Measurements from ENCODE around the gene VWA8.

Gene VWA8

GRCh38 chr13:41780715-41781706 lies 179.9 kb downstream of the VWA8 start:
- no peaks in the 10 kb centered on the region for H3K27me3 ChIP-seq (ENCODE audit: control insufficient read depth, low read length)
- no peaks in the 10 kb centered on the region for H3K9me3 ChIP-seq (ENCODE audit: control insufficient read depth, insufficient read depth, low read length)
- no peaks in the 10 kb centered on the region for H4K20me1 ChIP-seq (ENCODE audit: control insufficient read depth, insufficient read depth, low read depth, low read length)
- no peak for TF ChIP-seq EZH2phosphoT487 (IDR thresholded peaks at IDR 0.05; ENCODE audit: borderline replicate concordance, low read length)
- TF ChIP-seq CTCF (IDR thresholded peaks at IDR 0.05; ENCODE audit: low read depth, low read length, poor library complexity, severe bottlenecking), result no peak
- no peak overlapping the region for H3K4me3 ChIP-seq (ENCODE audit: low read length)
- no peaks in the 10 kb centered on the region for H3F3A ChIP-seq (ENCODE audit: control insufficient read depth, insufficient read depth)
- no peak overlapping the region for H3K4me2 ChIP-seq (ENCODE audit: low read length)
- no peak overlapping the region for H3K27ac ChIP-seq (ENCODE audit: low read depth, low read length)
- no peaks in the 10 kb centered on the region for H3K9me2 ChIP-seq (replicated peaks; ENCODE audit: control insufficient read depth, low read length)
- H3K36me3 ChIP-seq (ENCODE audit: control insufficient read depth, low read length), result no peaks in the 10 kb centered on the region
- no peaks in the 10 kb centered on the region for H3K4me1 ChIP-seq (ENCODE audit: control insufficient read depth, low read length)
- H3K79me2 ChIP-seq (ENCODE audit: control insufficient read depth, low read length), result no peaks in the 10 kb centered on the region

GRCh38 chr13:41775251-41775650 lies 185.7 kb downstream of the VWA8 start:
- no peak overlapping the region for H3K4me2 ChIP-seq (ENCODE audit: low read length)
- peaks cover 3% of the 10 kb centered on the region; the same call in 1 of the 2 replicates for H3K36me3 ChIP-seq (ENCODE audit: control insufficient read depth, low read length)
- no peak overlapping the region for H3K27ac ChIP-seq (ENCODE audit: low read depth, low read length)
- no peaks in the 10 kb centered on the region for H3K79me2 ChIP-seq (ENCODE audit: control insufficient read depth, low read length)
- H4K20me1 ChIP-seq (ENCODE audit: control insufficient read depth, insufficient read depth, low read depth, low read length), result no peaks in the 10 kb centered on the region
- no peak overlapping the region for H3K4me3 ChIP-seq (ENCODE audit: low read length)
- H3K9me2 ChIP-seq (replicated peaks; ENCODE audit: control insufficient read depth, low read length), result no peaks in the 10 kb centered on the region
- no peak for TF ChIP-seq EZH2phosphoT487 (IDR thresholded peaks at IDR 0.05; ENCODE audit: borderline replicate concordance, low read length)
- TF ChIP-seq CTCF (IDR thresholded peaks at IDR 0.05; ENCODE audit: low read depth, low read length, poor library complexity, severe bottlenecking), result no peak
- no peaks in the 10 kb centered on the region for H3K4me1 ChIP-seq (ENCODE audit: control insufficient read depth, low read length)
- H3K27me3 ChIP-seq (ENCODE audit: control insufficient read depth, low read length), result no peaks in the 10 kb centered on the region
- no peaks in the 10 kb centered on the region for H3F3A ChIP-seq (ENCODE audit: control insufficient read depth, insufficient read depth)
- H3K9me3 ChIP-seq (ENCODE audit: control insufficient read depth, insufficient read depth, low read length), result no peaks in the 10 kb centered on the region

GRCh38 chr13:41774605-41775218 lies 186.2 kb downstream of the VWA8 start:
- no peak overlapping the region for H3K27ac ChIP-seq (ENCODE audit: low read depth, low read length)
- H3K4me1 ChIP-seq (ENCODE audit: control insufficient read depth, low read length), result no peaks in the 10 kb centered on the region
- H3F3A ChIP-seq (ENCODE audit: control insufficient read depth, insufficient read depth), result no peaks in the 10 kb centered on the region
- no peaks in the 10 kb centered on the region for H3K9me2 ChIP-seq (replicated peaks; ENCODE audit: control insufficient read depth, low read length)
- no peaks in the 10 kb centered on the region for H3K9me3 ChIP-seq (ENCODE audit: control insufficient read depth, insufficient read depth, low read length)
- H4K20me1 ChIP-seq (ENCODE audit: control insufficient read depth, insufficient read depth, low read depth, low read length), result no peaks in the 10 kb centered on the region
- no peak overlapping the region for H3K4me3 ChIP-seq (ENCODE audit: low read length)
- H3K27me3 ChIP-seq (ENCODE audit: control insufficient read depth, low read length), result no peaks in the 10 kb centered on the region
- H3K79me2 ChIP-seq (ENCODE audit: control insufficient read depth, low read length), result no peaks in the 10 kb centered on the region
- no peak for TF ChIP-seq CTCF (IDR thresholded peaks at IDR 0.05; ENCODE audit: low read depth, low read length, poor library complexity, severe bottlenecking)
- TF ChIP-seq EZH2phosphoT487 (IDR thresholded peaks at IDR 0.05; ENCODE audit: borderline replicate concordance, low read length), result no peak
- H3K36me3 ChIP-seq (ENCODE audit: control insufficient read depth, low read length), result peaks cover 3% of the 10 kb centered on the region; the same call in 1 of the 2 replicates
- H3K4me2 ChIP-seq (ENCODE audit: low read length), result no peak overlapping the region
